ENCODE measurements around the gene NTF3. TPM values are rescaled to one million over a fixed set of nuclear protein-coding genes. Genes with fewer than 3 reads are reported as not detected.

Gene NTF3
- total RNA-seq, 1 experiment from 2014 or later = not detected

DNA sequence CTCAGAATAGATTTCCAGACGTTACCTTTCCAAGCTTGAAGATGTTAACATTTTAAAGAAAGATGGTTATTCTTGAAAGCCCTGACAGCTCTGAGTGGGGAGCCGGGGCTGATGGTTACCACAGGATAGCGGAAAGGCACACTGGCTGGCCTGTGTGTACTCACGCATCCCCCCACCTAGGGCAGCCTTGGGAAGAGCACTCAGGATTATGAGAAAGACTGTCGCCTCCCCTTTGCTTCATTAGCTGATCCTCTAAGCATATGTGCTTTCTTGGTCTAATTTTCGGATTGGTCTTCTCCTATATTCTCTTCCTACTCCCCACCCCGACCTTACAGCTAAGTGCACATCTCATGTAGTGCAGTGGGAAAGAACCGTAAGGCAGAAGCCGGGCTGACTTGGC lies 20.7 kb downstream of the NTF3 start:
- BruUV-seq (replicated peaks) = no TSS peak
- peaks cover 0 to 8% of the 10 kb centered on the region in 2 experiments; a peak in 3 of 4 replicates for H3K4me1 ChIP-seq (ENCODE audit: control insufficient read depth in 1 of 2, insufficient read depth in 2 of 2, low read length in 2 of 2)
- H3K36me3 ChIP-seq (ENCODE audit: control insufficient read depth in 1 of 2, insufficient read depth in 2 of 2, low read length in 2 of 2) = no peaks in the 10 kb centered on the region
- H3K79me2 ChIP-seq (ENCODE audit: insufficient read depth, low read length) = no peaks in the 10 kb centered on the region
- intact Hi-C loops (cut with micrococcal nuclease) = no loop called here
- CTCF ChIA-PET = no interaction called here
- ATAC-seq = no peak
- no peaks in the 10 kb centered on the region for H3K9me2 ChIP-seq (ENCODE audit: insufficient read depth)
- no peak overlapping the region for H3K4me3 ChIP-seq (replicated peaks in 1 of 2; ENCODE audit: low read depth in 1 of 2, low read length in 2 of 2)
- DNase-seq (ENCODE audit: low read depth, low spot score) = no peak
- H3K9me3 ChIP-seq (ENCODE audit: control insufficient read depth in 1 of 2, insufficient read depth in 1 of 2, low read depth in 1 of 2, low read length in 2 of 2) = no peaks in the 10 kb centered on the region
- RAD21 ChIA-PET (ENCODE audit: low non-redundant PET in 1 of 2, low total read pairs in 2 of 2, uncharacterized antibody in 2 of 2, unreplicated experiment in 2 of 2) = no interaction called here
- no peak overlapping the region for H3K9ac ChIP-seq (ENCODE audit: low read length)
- no peaks in the 10 kb centered on the region for H4K20me1 ChIP-seq (ENCODE audit: insufficient read depth)
- no peak overlapping the region for H3K27ac ChIP-seq (ENCODE audit: low read depth, low read length)
- H3K27me3 ChIP-seq (ENCODE audit: insufficient read depth, low read length) = peaks cover 61% of the 10 kb centered on the region
- TF ChIP-seq, protein P1, sequence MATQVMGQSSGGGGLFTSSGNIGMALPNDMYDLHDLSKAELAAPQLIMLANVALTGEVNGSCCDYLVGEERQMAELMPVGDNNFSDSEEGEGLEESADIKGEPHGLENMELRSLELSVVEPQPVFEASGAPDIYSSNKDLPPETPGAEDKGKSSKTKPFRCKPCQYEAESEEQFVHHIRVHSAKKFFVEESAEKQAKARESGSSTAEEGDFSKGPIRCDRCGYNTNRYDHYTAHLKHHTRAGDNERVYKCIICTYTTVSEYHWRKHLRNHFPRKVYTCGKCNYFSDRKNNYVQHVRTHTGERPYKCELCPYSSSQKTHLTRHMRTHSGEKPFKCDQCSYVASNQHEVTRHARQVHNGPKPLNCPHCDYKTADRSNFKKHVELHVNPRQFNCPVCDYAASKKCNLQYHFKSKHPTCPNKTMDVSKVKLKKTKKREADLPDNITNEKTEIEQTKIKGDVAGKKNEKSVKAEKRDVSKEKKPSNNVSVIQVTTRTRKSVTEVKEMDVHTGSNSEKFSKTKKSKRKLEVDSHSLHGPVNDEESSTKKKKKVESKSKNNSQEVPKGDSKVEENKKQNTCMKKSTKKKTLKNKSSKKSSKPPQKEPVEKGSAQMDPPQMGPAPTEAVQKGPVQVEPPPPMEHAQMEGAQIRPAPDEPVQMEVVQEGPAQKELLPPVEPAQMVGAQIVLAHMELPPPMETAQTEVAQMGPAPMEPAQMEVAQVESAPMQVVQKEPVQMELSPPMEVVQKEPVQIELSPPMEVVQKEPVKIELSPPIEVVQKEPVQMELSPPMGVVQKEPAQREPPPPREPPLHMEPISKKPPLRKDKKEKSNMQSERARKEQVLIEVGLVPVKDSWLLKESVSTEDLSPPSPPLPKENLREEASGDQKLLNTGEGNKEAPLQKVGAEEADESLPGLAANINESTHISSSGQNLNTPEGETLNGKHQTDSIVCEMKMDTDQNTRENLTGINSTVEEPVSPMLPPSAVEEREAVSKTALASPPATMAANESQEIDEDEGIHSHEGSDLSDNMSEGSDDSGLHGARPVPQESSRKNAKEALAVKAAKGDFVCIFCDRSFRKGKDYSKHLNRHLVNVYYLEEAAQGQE (IDR thresholded peaks at IDR 0.05; ENCODE audit: low read depth) = no peak
- no peak for TF ChIP-seq TCF7L2 (IDR thresholded peaks at IDR 0.05; ENCODE audit: borderline replicate concordance, extremely low read depth, insufficient read depth, insufficient read length)
- no peak for TF ChIP-seq EGR1 (IDR thresholded peaks at IDR 0.05; ENCODE audit: low read depth)
- TF ChIP-seq EZH2phosphoT487 (IDR thresholded peaks at IDR 0.05; ENCODE audit: borderline replicate concordance) = no peak
- TF ChIP-seq, protein P2, sequence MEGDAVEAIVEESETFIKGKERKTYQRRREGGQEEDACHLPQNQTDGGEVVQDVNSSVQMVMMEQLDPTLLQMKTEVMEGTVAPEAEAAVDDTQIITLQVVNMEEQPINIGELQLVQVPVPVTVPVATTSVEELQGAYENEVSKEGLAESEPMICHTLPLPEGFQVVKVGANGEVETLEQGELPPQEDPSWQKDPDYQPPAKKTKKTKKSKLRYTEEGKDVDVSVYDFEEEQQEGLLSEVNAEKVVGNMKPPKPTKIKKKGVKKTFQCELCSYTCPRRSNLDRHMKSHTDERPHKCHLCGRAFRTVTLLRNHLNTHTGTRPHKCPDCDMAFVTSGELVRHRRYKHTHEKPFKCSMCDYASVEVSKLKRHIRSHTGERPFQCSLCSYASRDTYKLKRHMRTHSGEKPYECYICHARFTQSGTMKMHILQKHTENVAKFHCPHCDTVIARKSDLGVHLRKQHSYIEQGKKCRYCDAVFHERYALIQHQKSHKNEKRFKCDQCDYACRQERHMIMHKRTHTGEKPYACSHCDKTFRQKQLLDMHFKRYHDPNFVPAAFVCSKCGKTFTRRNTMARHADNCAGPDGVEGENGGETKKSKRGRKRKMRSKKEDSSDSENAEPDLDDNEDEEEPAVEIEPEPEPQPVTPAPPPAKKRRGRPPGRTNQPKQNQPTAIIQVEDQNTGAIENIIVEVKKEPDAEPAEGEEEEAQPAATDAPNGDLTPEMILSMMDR (IDR thresholded peaks at IDR 0.05 in 2 of 3, conservative IDR thresholded peaks at IDR 0.05 in 1 of 3; ENCODE audit: borderline replicate concordance in 1 of 3, insufficient read depth in 1 of 3, low read depth in 2 of 3, low read length in 2 of 3) = no peak
- TF ChIP-seq POLR2AphosphoS5 (IDR thresholded peaks at IDR 0.05; ENCODE audit: low read depth, low read length) = no peak
- no peak for TF ChIP-seq CEBPB (IDR thresholded peaks at IDR 0.05; ENCODE audit: low read depth)
- TF ChIP-seq ZFX (IDR thresholded peaks at IDR 0.05) = no peak
- no peak for TF ChIP-seq EZH2 (IDR thresholded peaks at IDR 0.05)
- TF ChIP-seq YY1 (IDR thresholded peaks at IDR 0.05; ENCODE audit: extremely low read depth, insufficient replicate concordance, low read depth, low read length) = no peak
- TF ChIP-seq JUND (IDR thresholded peaks at IDR 0.05) = no peak
- TF ChIP-seq, protein P3, sequence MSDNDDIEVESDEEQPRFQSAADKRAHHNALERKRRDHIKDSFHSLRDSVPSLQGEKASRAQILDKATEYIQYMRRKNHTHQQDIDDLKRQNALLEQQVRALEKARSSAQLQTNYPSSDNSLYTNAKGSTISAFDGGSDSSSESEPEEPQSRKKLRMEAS (IDR thresholded peaks at IDR 0.05) = no peak
- no peak for TF ChIP-seq FOSL1 (IDR thresholded peaks at IDR 0.05; ENCODE audit: low read depth)
- no peak for TF ChIP-seq ELF1 (IDR thresholded peaks at IDR 0.05; ENCODE audit: borderline replicate concordance, low read depth)
- TF ChIP-seq ZNF274 (IDR thresholded peaks at IDR 0.05; ENCODE audit: low read depth, low read length) = no peak
- no peak for TF ChIP-seq POLR2A (IDR thresholded peaks at IDR 0.05; ENCODE audit: borderline replicate concordance, extremely low read depth, insufficient read depth, insufficient read length)
- POLR2A ChIA-PET = no interaction called here
- no peak overlapping the region for H2AFZ ChIP-seq (ENCODE audit: low read depth, low read length, poor library complexity, severe bottlenecking)
- H3K4me2 ChIP-seq (ENCODE audit: low read length) = no peak overlapping the region
